Thoracic aorta (tissue), 2 donors: Measurements from ENCODE around the gene TJP1. TPM values are rescaled to one million over a fixed set of nuclear protein-coding genes. Genes with fewer than 3 reads are reported as not detected.
"Not testable (repeated sequence)": the region's sequence is repeated elsewhere in the genome, so short reads cannot be mapped to it uniquely, and the experiment has no call there.

Source experiments
- ATAC-seq: fragments of 150-250 bp; one replicate; pipeline ENCODE4 v1.8.0; 2017; ENCODE audit warnings: low read depth; ENCODE audit not compliant: insufficient number of reproducible peaks, low FRiP score
- DNase-seq: peaks from one replicate; pipeline ENCODE4 v3.0.0-alpha.2; 2020; ENCODE audit warnings: low spot score
- H3K27ac ChIP-seq, 2 donors: fragments of 200-600 bp; sonication (generic); 1 replicate in 1 of 2; 2 replicates in 1 of 2; pipeline ENCODE4 v1.5.1; 2016; ENCODE audit warnings: mild to moderate bottlenecking in 2 of 2, moderate library complexity in 2 of 2
- H3K27me3 ChIP-seq: fragments of 200-600 bp; sonication (generic); replicated peaks from 2 replicates; pipeline ENCODE4 v1.6.0; 2016; ENCODE audit warnings: mild to moderate bottlenecking; ENCODE audit not compliant: insufficient read depth
- H3K36me3 ChIP-seq: fragments of 200-600 bp; sonication (generic); one replicate; pipeline ENCODE4 v1.5.1; 2016
- H3K4me1 ChIP-seq, 2 donors: fragments of 200-600 bp; sonication (generic); 1 replicate in 1 of 2; 2 replicates in 1 of 2; pipeline versions ENCODE4 v1.5.1 to v1.6.0; 2016; ENCODE audit warnings: low read depth in 2 of 2, mild to moderate bottlenecking in 1 of 2; ENCODE audit not compliant: control insufficient read depth in 1 of 2
- H3K4me3 ChIP-seq: fragments of 200-600 bp; sonication (generic); 2 replicates; pipeline ENCODE4 v1.5.1; 2016; ENCODE audit warnings: mild to moderate bottlenecking
- H3K9me3 ChIP-seq: fragments of 200-600 bp; sonication (generic); 2 replicates; pipeline ENCODE4 v1.5.1; 2016
- CTCF ChIP-seq: fragments of 200-600 bp; sonication (generic); IDR thresholded peaks from one replicate; pipeline ENCODE4 v1.5.1; 2019; ENCODE audit warnings: antibody characterized with exemption
- total RNA-seq, 2 donors: library from RNA; depleted of rRNA; stranded (reverse); fragments of >200 nt; gene quantifications; one replicate each; pipeline versions ENCODE4 v1.1.0 to v1.2.3, GENCODE V29; 2016

TJP1 gene
- total RNA-seq, 2 donors from 2014 or later: 78.4 to 146 TPM

- Histone ChIP-seq H3K4me1 (peaks cover 0 to 30% of the 10 kb centered on the region in 2 donors), H3K27ac (no peak overlapping the region), H3K27me3 (no peaks in the 10 kb centered on the region), H3K9me3 (no peaks in the 10 kb centered on the region), H3K36me3 (no peaks in the 10 kb centered on the region), H3K4me3 (no peak overlapping the region)
- DNase-seq (no peak), ATAC-seq (no peak)
- TF ChIP-seq CTCF: no peak
These were observed 149.1 kb downstream of the TJP1 start for GRCh38 chr15:29672923-29673809.

- TF ChIP-seq CTCF: no peak
- Histone ChIP-seq H3K27ac (no peak overlapping the region), H3K9me3 (no peaks in the 10 kb centered on the region), H3K4me1 (peaks cover 0 to 30% of the 10 kb centered on the region in 2 donors), H3K36me3 (no peaks in the 10 kb centered on the region), H3K27me3 (no peaks in the 10 kb centered on the region), H3K4me3 (no peak overlapping the region)
- DNase-seq (no peak), ATAC-seq (no peak)
These were observed 149.8 kb downstream of the TJP1 start for GRCh38 chr15:29672446-29672845.

GRCh38 chr15:29672046-29672445, 150.2 kb downstream of the TJP1 start:
- H3K27me3 ChIP-seq, ATAC-seq, H3K36me3 ChIP-seq, H3K27ac ChIP-seq, DNase-seq, H3K4me3 ChIP-seq, H3K9me3 ChIP-seq: not testable (repeated sequence)
- H3K4me1 ChIP-seq: peaks cover 0 to 30% of the 10 kb centered on the region in 2 donors

GRCh38 chr15:29670998-29671981, 151.0 kb downstream of the TJP1 start:
- Histone ChIP-seq H3K27me3 (no peaks in the 10 kb centered on the region), H3K4me3 (no peak overlapping the region), H3K27ac (peak overlapping the region in 1 of 2 donors; percentile 2), H3K9me3 (no peaks in the 10 kb centered on the region), H3K4me1 (peaks cover 0 to 30% of the 10 kb centered on the region in 2 donors), H3K36me3 (no peaks in the 10 kb centered on the region)
- ATAC-seq (peak; percentile 38), DNase-seq (no peak)
- TF ChIP-seq CTCF: no peak

- DNase-seq: no peak
- H3K4me3 ChIP-seq: no peak overlapping the region
- no peak for TF ChIP-seq CTCF
- no peaks in the 10 kb centered on the region for H3K9me3 ChIP-seq
- ATAC-seq: no peak
- no peaks in the 10 kb centered on the region for H3K27me3 ChIP-seq
- peaks cover 0 to 31% of the 10 kb centered on the region in 2 donors for H3K4me1 ChIP-seq
- H3K27ac ChIP-seq: no peak overlapping the region
- no peaks in the 10 kb centered on the region for H3K36me3 ChIP-seq
These were observed 152.0 kb downstream of the TJP1 start for GRCh38 chr15:29670266-29670665.
